ENCODE results near the gene ST8SIA4. TPM values are rescaled to one million over a fixed set of nuclear protein-coding genes. Genes with fewer than 3 reads are reported as not detected.

ST8SIA4 gene
- total RNA-seq, 1 experiment from 2014 or later, result 0.47 TPM

- Histone ChIP-seq H3K9me3 (ENCODE audit: low read depth, low read length, poor library complexity, severe bottlenecking) (no peaks in the 10 kb centered on the region), H3K4me3 (ENCODE audit: low read depth, low read length, poor library complexity, severe bottlenecking) (no peak overlapping the region), H3K4me1 (ENCODE audit: insufficient read depth, low read length, poor library complexity, severe bottlenecking) (no peaks in the 10 kb centered on the region), H3K36me3 (ENCODE audit: insufficient read depth, low read length, poor library complexity, severe bottlenecking) (no peaks in the 10 kb centered on the region), H3K27me3 (replicated peaks; ENCODE audit: insufficient read depth, low read depth, low read length, poor library complexity) (no peaks in the 10 kb centered on the region), H3K27ac (ENCODE audit: low read depth, low read length, poor library complexity, severe bottlenecking) (no peak overlapping the region)
- no TSS peak for BruUV-seq (replicated peaks)
- CTCF ChIA-PET, result no interaction called here
- DNase-seq (ENCODE audit: low spot score), result no peak
- POLR2A ChIA-PET (ENCODE audit: low non-redundant PET), result no interaction called here
- intact Hi-C loops (cut with micrococcal nuclease; ENCODE audit: unreplicated experiment), result no loop called here
- no peak for TF ChIP-seq CTCF (conservative IDR thresholded peaks at IDR 0.05; ENCODE audit: low read depth, low read length)
- no peak for TF ChIP-seq EZH2 (IDR thresholded peaks at IDR 0.05; ENCODE audit: borderline replicate concordance, low read depth, low read length, poor library complexity, severe bottlenecking)
Measured at GRCh38 chr5:100790951-100791350, 112.1 kb downstream of the ST8SIA4 start.

GRCh38 chr5:100790170-100790665, 112.9 kb downstream of the ST8SIA4 start:
- no peak for TF ChIP-seq EZH2 (IDR thresholded peaks at IDR 0.05; ENCODE audit: borderline replicate concordance, low read depth, low read length, poor library complexity, severe bottlenecking)
- TF ChIP-seq CTCF (conservative IDR thresholded peaks at IDR 0.05; ENCODE audit: low read depth, low read length), result 0 out of 2 replicates have a peak, but pooled peaks have one; percentile 13
- DNase-seq (ENCODE audit: low spot score), result no peak
- ChIA-PET POLR2A (ENCODE audit: low non-redundant PET) (no interaction called here), CTCF (no interaction called here)
- no peaks in the 10 kb centered on the region for H3K36me3 ChIP-seq (ENCODE audit: insufficient read depth, low read length, poor library complexity, severe bottlenecking)
- no TSS peak for BruUV-seq (replicated peaks)
- no peaks in the 10 kb centered on the region for H3K27me3 ChIP-seq (replicated peaks; ENCODE audit: insufficient read depth, low read depth, low read length, poor library complexity)
- no peaks in the 10 kb centered on the region for H3K4me1 ChIP-seq (ENCODE audit: insufficient read depth, low read length, poor library complexity, severe bottlenecking)
- intact Hi-C loops (cut with micrococcal nuclease; ENCODE audit: unreplicated experiment), result no loop called here
- H3K4me3 ChIP-seq (ENCODE audit: low read depth, low read length, poor library complexity, severe bottlenecking), result no peak overlapping the region
- no peaks in the 10 kb centered on the region for H3K9me3 ChIP-seq (ENCODE audit: low read depth, low read length, poor library complexity, severe bottlenecking)
- no peak overlapping the region for H3K27ac ChIP-seq (ENCODE audit: low read depth, low read length, poor library complexity, severe bottlenecking)

- no peak for DNase-seq (ENCODE audit: low spot score)
- TF ChIP-seq EZH2 (IDR thresholded peaks at IDR 0.05; ENCODE audit: borderline replicate concordance, low read depth, low read length, poor library complexity, severe bottlenecking) (no peak), CTCF (conservative IDR thresholded peaks at IDR 0.05; ENCODE audit: low read depth, low read length) (no peak)
- H3K27ac ChIP-seq (ENCODE audit: low read depth, low read length, poor library complexity, severe bottlenecking), result no peak overlapping the region
- H3K27me3 ChIP-seq (replicated peaks; ENCODE audit: insufficient read depth, low read depth, low read length, poor library complexity), result no peaks in the 10 kb centered on the region
- H3K4me3 ChIP-seq (ENCODE audit: low read depth, low read length, poor library complexity, severe bottlenecking), result no peak overlapping the region
- no TSS peak for BruUV-seq (replicated peaks)
- H3K36me3 ChIP-seq (ENCODE audit: insufficient read depth, low read length, poor library complexity, severe bottlenecking), result no peaks in the 10 kb centered on the region
- POLR2A ChIA-PET (ENCODE audit: low non-redundant PET), result no interaction called here
- H3K9me3 ChIP-seq (ENCODE audit: low read depth, low read length, poor library complexity, severe bottlenecking), result no peaks in the 10 kb centered on the region
- H3K4me1 ChIP-seq (ENCODE audit: insufficient read depth, low read length, poor library complexity, severe bottlenecking), result no peaks in the 10 kb centered on the region
- intact Hi-C loops (cut with micrococcal nuclease; ENCODE audit: unreplicated experiment), result no loop called here
- CTCF ChIA-PET, result no interaction called here
Measured at GRCh38 chr5:100789694-100790093, 113.4 kb downstream of the ST8SIA4 start.

Data from A673 (cell line).